Heart left ventricle (tissue), 16 donors: ENCODE results near the gene SHMT2. TPM values are rescaled to one million over a fixed set of nuclear protein-coding genes. Genes with fewer than 3 reads are reported as not detected.

Experiments used
- ATAC-seq, 4 donors: fragments of 200-7000 bp; cut with Tn5 transposase; one replicate each; pipeline ENCODE4 v1.9.1; 2020 to 2022; ENCODE audit warnings: moderate library complexity in 4 of 4, mild to moderate bottlenecking in 3 of 4, moderate number of reproducible peaks in 1 of 4
- DNase-seq, 5 donors: peaks; one replicate each; pipeline ENCODE4 v3.0.0-alpha.2; 2020
- H3K27ac ChIP-seq, 12 donors: fragments of 200-600 bp; sonication (generic) in 4 of 12; one replicate each; pipeline versions ENCODE4 v1.5.0 to v1.8.0; 2016 to 2022; ENCODE audit warnings: mild to moderate bottlenecking in 2 of 12
- H3K27me3 ChIP-seq, 9 donors: fragments of 200-600 bp; sonication (generic) in 2 of 9; one replicate each; pipeline versions ENCODE4 v1.5.1 to v1.8.0; 2016 to 2022; ENCODE audit warnings: mild to moderate bottlenecking in 3 of 9
- H3K36me3 ChIP-seq, 9 donors: fragments of 200-600 bp; sonication (generic) in 2 of 9; one replicate each; pipeline versions ENCODE4 v1.5.0 to v1.8.0; 2018 to 2022; ENCODE audit warnings: mild to moderate bottlenecking in 2 of 9
- H3K4me1 ChIP-seq, 12 donors: fragments of 200-600 bp; sonication (generic) in 4 of 12; one replicate each; pipeline versions ENCODE4 v1.5.0 to v1.8.0; 2016 to 2022; ENCODE audit warnings: mild to moderate bottlenecking in 3 of 12
- H3K4me3 ChIP-seq, 12 donors: fragments of 200-600 bp; sonication (generic) in 4 of 12; one replicate each; pipeline versions ENCODE4 v1.5.0 to v1.8.0; 2017 to 2022; ENCODE audit warnings: mild to moderate bottlenecking in 9 of 12, moderate library complexity in 4 of 12
- H3K9me3 ChIP-seq, 12 donors: fragments of 200-600 bp; sonication (generic) in 4 of 12; one replicate each; pipeline versions ENCODE4 v1.5.0 to v1.8.0; 2016 to 2022; ENCODE audit warnings: mild to moderate bottlenecking in 1 of 12
- POLR2A ChIP-seq, 2 donors: fragments of 450-650 bp; IDR thresholded peaks; one replicate each; pipeline ENCODE4 v1.6.1; 2017; ENCODE audit warnings: antibody characterized with exemption in 2 of 2, mild to moderate bottlenecking in 2 of 2, moderate library complexity in 2 of 2
- WGBS, 4 donors: extraction: QIAGEN DNeasy Blood & Tissue Kit in 2 of 4; methylation state at CpG; one replicate each; pipeline versions ENCODE4 v1.1.5 to v1.1.7; 2013 to 2018; 5-methylcytosine and 5-hydroxymethylcytosine counted together
- intact Hi-C, 10 donors: fragments of 100-400 bp; cut with DNase I; formaldehyde crosslinking; loops; one replicate each; pipeline versions ENCODE4 v1.11.1 to v1.14.2; 2022
- polyA plus RNA-seq, 2 donors: library from polyadenylated mRNA; stranded (reverse); fragments of 200-250 nt; gene quantifications; one replicate each; pipeline ENCODE4 v1.2.3, GENCODE V29; 2013
- total RNA-seq, 9 donors: library from RNA; depleted of rRNA in 2 of 9; stranded (reverse); fragments of >200 nt in 2 of 9; fragmentation: NEBNext Ultra II Directional in 3 of 9; extraction: Animal tissue kit (Norgen Biotek cat#: 25700) in 3 of 9; gene quantifications; one replicate each; pipeline versions ENCODE4 v1.1.0 to v1.2.4, GENCODE V29; 2016 to 2023
- TF ChIP-seq, protein P1 (sequence below), 12 donors: fragments of 200-600 bp; sonication (generic) in 4 of 12; IDR thresholded peaks; one replicate each; pipeline versions ENCODE4 v1.5.0 to v1.8.0; 2018 to 2022; ENCODE audit warnings: antibody characterized with exemption in 12 of 12, mild to moderate bottlenecking in 5 of 12
- donor health status: ischemic (EF 13 %, LVEDD 7.1; RV severe dilation, severe dysfunction).
- donor health status: healthy with polysubstance abuse.
- donor health status: DM: no; HTN: yes; CAD: no.
- donor health status: DM: no; HTN: no; CAD: no.
- donor health status: ischemic (EF 25% LVEDD 6.9; RV normal size, moderate dysfunction).
- donor health status: ischemic (EF 25% LVEDD 5.7; RV mildly dilated, moderate dysfunction).
- donor health status: healthy.
- donor health status: DM: yes; HTN: yes; CAD: no.
- donor health status: ischemic (EF 35%, LVEDD 5.7; RV mildly dilated, moderate dysfunction).
- donor health status: nonischemic (EF 11% LVEDD 7.7; RV severe dilation, severe dysfunction).
- donor health status: DM: yes; HTN: yes; CAD: no.
- donor health status: PGD.
- donor health status: ischemic (EF 29% LVEDD 5.4; RV normal size, mild dysfunction).
- donor health status: nonischemic (EF 23%, LVEDD 6.1; RV moderate dilation, normal function).

SHMT2 gene
- total and polyA plus RNA-seq, 11 donors, result 15.9 to 76.5 (median 35.5) TPM

DNA sequence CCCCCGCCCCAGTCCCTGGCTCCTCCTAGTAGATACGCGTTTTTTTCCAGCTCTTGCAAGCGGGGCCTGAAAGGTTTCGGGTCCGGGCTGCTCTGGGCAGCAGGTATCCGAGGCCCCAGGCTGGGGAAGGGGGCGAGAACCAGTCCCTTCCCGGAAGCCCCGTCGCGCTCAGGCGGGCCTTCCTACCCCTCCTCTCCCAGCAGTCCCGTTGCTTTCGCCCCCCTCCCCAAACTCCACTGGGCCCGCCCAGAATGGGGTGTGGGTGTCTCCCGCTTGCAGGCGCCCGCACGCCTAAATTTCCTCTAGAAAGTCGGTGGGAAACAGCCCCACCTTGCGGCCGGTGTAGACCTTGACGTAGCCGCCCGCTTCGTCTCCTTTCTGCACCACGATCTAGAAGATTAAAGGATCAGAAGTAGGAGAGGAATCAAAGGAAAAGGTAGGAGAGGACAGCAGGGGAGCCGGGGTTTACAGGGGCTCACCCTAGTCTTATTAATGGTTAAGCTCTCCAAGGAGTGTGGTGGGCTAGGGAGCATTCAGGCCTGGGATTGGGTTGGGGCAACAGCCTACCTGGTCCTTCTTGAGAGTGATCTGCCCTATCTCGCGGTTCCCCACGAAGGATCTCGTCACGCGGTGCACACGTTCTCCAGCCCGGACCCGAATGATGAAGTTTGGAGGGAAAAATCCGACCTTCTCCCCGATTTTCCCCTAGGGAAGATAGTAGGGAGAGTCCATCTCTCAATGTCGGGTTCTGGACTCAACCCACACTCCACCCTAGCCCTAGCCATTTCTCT lies 14.2 kb downstream of the SHMT2 start:
- H3K27ac ChIP-seq, result peak overlapping the region in 2 of 12 donors; percentile 9 to 33
- ATAC-seq (peak; percentile 5 to 35 (median 18)), DNase-seq (peak; percentile 66 to 90 (median 77))
- intact Hi-C loops, result loop anchor here in 4 of 10 donors (1.0 kb wide), 2 partner anchors 29 to 30 kb away; no protein-coding TSS in a partner anchor
- peaks cover 4 to 47% (median 29%) of the 10 kb centered on the region in 9 donors for H3K27me3 ChIP-seq
- TF ChIP-seq, protein P1, sequence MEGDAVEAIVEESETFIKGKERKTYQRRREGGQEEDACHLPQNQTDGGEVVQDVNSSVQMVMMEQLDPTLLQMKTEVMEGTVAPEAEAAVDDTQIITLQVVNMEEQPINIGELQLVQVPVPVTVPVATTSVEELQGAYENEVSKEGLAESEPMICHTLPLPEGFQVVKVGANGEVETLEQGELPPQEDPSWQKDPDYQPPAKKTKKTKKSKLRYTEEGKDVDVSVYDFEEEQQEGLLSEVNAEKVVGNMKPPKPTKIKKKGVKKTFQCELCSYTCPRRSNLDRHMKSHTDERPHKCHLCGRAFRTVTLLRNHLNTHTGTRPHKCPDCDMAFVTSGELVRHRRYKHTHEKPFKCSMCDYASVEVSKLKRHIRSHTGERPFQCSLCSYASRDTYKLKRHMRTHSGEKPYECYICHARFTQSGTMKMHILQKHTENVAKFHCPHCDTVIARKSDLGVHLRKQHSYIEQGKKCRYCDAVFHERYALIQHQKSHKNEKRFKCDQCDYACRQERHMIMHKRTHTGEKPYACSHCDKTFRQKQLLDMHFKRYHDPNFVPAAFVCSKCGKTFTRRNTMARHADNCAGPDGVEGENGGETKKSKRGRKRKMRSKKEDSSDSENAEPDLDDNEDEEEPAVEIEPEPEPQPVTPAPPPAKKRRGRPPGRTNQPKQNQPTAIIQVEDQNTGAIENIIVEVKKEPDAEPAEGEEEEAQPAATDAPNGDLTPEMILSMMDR (IDR thresholded peaks at IDR 0.05), result peak; percentile 65 to 85 (median 72)
- no peak for TF ChIP-seq POLR2A (IDR thresholded peaks at IDR 0.05)
- H3K36me3 ChIP-seq, result no peaks in the 10 kb centered on the region
- WGBS, 4 donors, result 11 to 18% (median 14%) methylated on average over 36 to 41 of the region's 41 CpGs
- H3K4me3 ChIP-seq, result peak overlapping the region; percentile 11 to 57 (median 44)
- H3K4me1 ChIP-seq, result peaks cover 5 to 53% (median 41%) of the 10 kb centered on the region in 12 donors
- H3K9me3 ChIP-seq, result no peaks in the 10 kb centered on the region

DNA sequence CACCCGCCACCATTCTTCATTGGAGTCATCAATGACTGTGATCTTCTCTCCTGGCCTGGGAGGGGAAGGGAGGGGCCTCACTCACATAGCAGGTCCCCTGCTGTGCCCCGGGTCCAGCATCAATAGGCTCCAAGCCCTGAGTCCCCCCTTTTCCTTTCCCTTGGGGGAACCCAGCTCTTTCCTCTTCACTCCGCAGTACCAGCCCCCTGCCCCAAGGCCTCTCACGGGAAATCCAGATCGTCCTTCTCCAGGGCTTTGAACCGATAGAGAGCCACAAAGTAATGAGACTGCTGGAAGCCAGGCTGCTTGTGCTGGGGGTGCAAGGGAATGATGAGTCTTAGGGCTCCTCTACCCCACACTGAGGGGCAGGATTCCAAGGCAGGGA lies 14.8 kb downstream of the SHMT2 start:
- Histone ChIP-seq H3K4me3 (no peak overlapping the region), H3K36me3 (no peaks in the 10 kb centered on the region), H3K9me3 (no peaks in the 10 kb centered on the region), H3K27ac (no peak overlapping the region), H3K27me3 (peaks cover 4 to 45% (median 29%) of the 10 kb centered on the region in 9 donors), H3K4me1 (peaks cover 5 to 47% (median 37%) of the 10 kb centered on the region in 12 donors)
- WGBS, 4 donors, result 69 to 81% (median 75%) methylated on average over 6 of the region's 6 CpGs
- DNase-seq (peak in 1 of 5 donors; percentile 20), ATAC-seq (no peak)
- no peak for TF ChIP-seq POLR2A (IDR thresholded peaks at IDR 0.05)
- TF ChIP-seq, protein P1 (IDR thresholded peaks at IDR 0.05), result no peak
- intact Hi-C loops, result no loop called here

DNA sequence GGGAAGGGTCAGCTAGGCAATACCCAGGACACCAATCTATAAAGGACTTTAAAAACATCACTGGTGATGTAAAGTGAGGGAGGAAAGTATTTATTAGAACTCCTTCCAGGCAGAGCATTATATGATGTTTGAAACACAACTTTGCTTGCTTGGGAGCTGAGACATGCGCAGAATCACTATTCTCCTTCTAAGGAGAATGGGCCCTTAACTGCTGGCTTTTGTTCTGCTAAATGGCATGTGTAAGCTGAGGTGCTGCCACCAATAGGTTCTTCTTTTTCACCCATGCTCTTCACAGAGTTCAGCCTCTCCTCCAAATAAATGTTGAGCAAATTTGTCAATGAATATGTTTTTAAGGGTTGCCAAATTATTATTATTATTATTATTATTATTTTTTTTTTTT lies 17.5 kb downstream of the SHMT2 start:
- intact Hi-C loops, result no loop called here
- ATAC-seq (no peak), DNase-seq (no peak)
- H3K36me3 ChIP-seq, result no peaks in the 10 kb centered on the region
- no peak overlapping the region for H3K27ac ChIP-seq
- peaks cover 4 to 21% (median 16%) of the 10 kb centered on the region in 9 donors for H3K27me3 ChIP-seq
- H3K4me1 ChIP-seq, result peaks cover 5 to 20% (median 16%) of the 10 kb centered on the region in 12 donors
- WGBS, 4 donors, result 88 to 96% (median 90%) methylated on average over 1 of the region's 1 CpG
- H3K9me3 ChIP-seq, result no peaks in the 10 kb centered on the region
- H3K4me3 ChIP-seq, result no peak overlapping the region
- TF ChIP-seq, protein P1 (IDR thresholded peaks at IDR 0.05), result no peak
- TF ChIP-seq POLR2A (IDR thresholded peaks at IDR 0.05), result no peak

DNA sequence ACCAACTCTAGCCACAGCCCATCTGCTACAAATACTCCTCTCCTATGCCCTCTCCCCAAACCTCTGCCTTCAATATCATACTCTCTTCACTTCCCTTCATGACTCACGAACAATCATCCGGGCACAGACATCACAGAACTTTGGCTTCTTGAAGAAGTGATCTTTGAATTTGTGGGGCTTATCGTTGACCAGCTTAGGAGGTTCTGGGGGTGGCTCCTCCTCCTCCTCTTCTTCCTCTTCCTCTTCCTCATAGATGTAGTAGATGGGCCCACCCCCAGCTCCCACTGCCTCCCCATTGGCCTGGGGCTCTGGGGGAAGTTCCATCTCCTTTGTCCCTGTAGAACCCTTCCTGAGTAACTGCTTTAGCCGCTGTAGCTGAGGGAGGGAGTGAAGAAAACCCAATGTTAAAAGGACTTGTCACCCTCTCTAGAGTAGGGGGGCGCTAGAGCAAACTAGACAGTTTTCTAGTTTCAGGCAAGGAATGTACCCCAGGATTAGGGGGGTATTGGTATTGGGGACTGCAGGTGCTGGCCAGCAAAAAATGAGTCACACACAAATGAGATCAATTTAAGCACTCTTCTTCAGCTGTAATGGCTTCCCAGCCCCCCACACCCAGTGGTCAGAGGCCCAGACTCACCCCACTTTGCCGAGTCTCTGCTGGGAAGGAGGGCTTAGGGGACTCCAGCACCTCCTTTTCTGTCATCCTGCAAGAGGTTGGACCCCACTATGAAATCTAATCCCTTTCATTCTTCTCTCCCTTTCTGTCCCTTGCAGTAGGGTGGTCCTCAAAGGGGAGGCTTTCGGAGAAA lies 19.6 kb downstream of the SHMT2 start:
- Histone ChIP-seq H3K9me3 (no peaks in the 10 kb centered on the region), H3K27me3 (peaks cover 0 to under 1% (median 0%) of the 10 kb centered on the region in 9 donors), H3K4me3 (peak overlapping the region in 1 of 12 donors; percentile 41), H3K36me3 (peaks cover 0 to 7% (median 0%) of the 10 kb centered on the region in 9 donors), H3K4me1 (no peaks in the 10 kb centered on the region), H3K27ac (peak overlapping the region in 1 of 12 donors; percentile 29)
- TF ChIP-seq, protein P1 (IDR thresholded peaks at IDR 0.05), result no peak
- no peak for TF ChIP-seq POLR2A (IDR thresholded peaks at IDR 0.05)
- DNase-seq, result peak in 1 of 5 donors; percentile 60
- WGBS, 4 donors, result 80 to 83% (median 82%) methylated on average over 7 of the region's 7 CpGs
- intact Hi-C loops, result no loop called here
- ATAC-seq, result peak in 3 of 4 donors; percentile 4 to 43 (median 28)
